OCI-LY1 (cell line): ENCODE measurements around the gene HS3ST4.

Experiments
- H2AFZ ChIP-seq: fragments of 200-600 bp; sonication (generic), shearing (Covaris generic); 2 replicates; pipeline ENCODE4 v1.6.0; 2014; ENCODE audit warnings: antibody characterized with exemption, mild to moderate bottlenecking, low read length
- H3F3A ChIP-seq: fragments of 200-600 bp; sonication (generic), shearing (Covaris generic); 2 replicates; pipeline ENCODE4 v1.6.0; 2014; ENCODE audit warnings: mild to moderate bottlenecking, antibody characterized with exemption, low read length, moderate library complexity; ENCODE audit not compliant: insufficient read depth
- H3K27ac ChIP-seq: fragments of 200-600 bp; sonication (generic); 2 replicates; pipeline ENCODE4 v1.5.1; 2014; ENCODE audit warnings: low read length, mixed run types, mild to moderate bottlenecking, low read depth; ENCODE audit not compliant: poor library complexity, severe bottlenecking
- H3K27me3 ChIP-seq: fragments of 200-600 bp; sonication (generic); 2 replicates; pipeline ENCODE4 v1.6.0; 2014; ENCODE audit warnings: antibody characterized with exemption, mild to moderate bottlenecking, low read length, moderate library complexity; ENCODE audit not compliant: insufficient read depth
- H3K36me3 ChIP-seq: fragments of 200-600 bp; sonication (generic); 2 replicates; pipeline ENCODE4 v1.6.1; 2014; ENCODE audit warnings: mild to moderate bottlenecking, antibody characterized with exemption, low read length, moderate library complexity, mixed read lengths; ENCODE audit not compliant: insufficient read depth
- H3K4me1 ChIP-seq: fragments of 200-600 bp; sonication (generic); 2 replicates; pipeline ENCODE4 v1.5.1; 2014; ENCODE audit warnings: mild to moderate bottlenecking, low read length, moderate library complexity; ENCODE audit not compliant: insufficient read depth, severe bottlenecking
- H3K4me2 ChIP-seq: fragments of 200-600 bp; sonication (generic), shearing (Covaris generic); 2 replicates; pipeline ENCODE4 v1.6.1; 2014; ENCODE audit warnings: low read length
- H3K4me3 ChIP-seq: fragments of 200-600 bp; sonication (generic); 2 replicates; pipeline ENCODE4 v1.5.1; 2014; ENCODE audit warnings: low read length, low read depth, mild to moderate bottlenecking, mixed read lengths; ENCODE audit not compliant: poor library complexity, severe bottlenecking
- H3K79me2 ChIP-seq: fragments of 200-600 bp; shearing (Covaris generic); 2 replicates; pipeline ENCODE4 v1.6.1; 2016; ENCODE audit warnings: mixed run types, low read length, mixed read lengths; ENCODE audit not compliant: insufficient read depth
- H3K9ac ChIP-seq: fragments of 200-600 bp; sonication (generic), shearing (Covaris generic); 2 replicates; pipeline ENCODE4 v1.6.1; 2014; ENCODE audit warnings: mild to moderate bottlenecking, low read length, mixed read lengths
- H3K9me2 ChIP-seq: fragments of 200-600 bp; sonication (generic), shearing (Covaris generic); 2 replicates; pipeline ENCODE4 v1.6.1; 2014; ENCODE audit warnings: low read depth, mild to moderate bottlenecking, low read length, mixed read lengths
- H3K9me3 ChIP-seq: fragments of 200-600 bp; shearing (Covaris generic); 2 replicates; pipeline ENCODE4 v1.6.1; 2014; ENCODE audit warnings: low read length, mixed read lengths
- H4K20me1 ChIP-seq: fragments of 200-600 bp; sonication (generic), shearing (Covaris generic); 2 replicates; pipeline ENCODE4 v1.6.0; 2016; ENCODE audit warnings: mild to moderate bottlenecking, low read length; ENCODE audit not compliant: insufficient read depth
- CTCF ChIP-seq: fragments of 200-600 bp; sonication (generic), shearing (Covaris generic); IDR thresholded peaks from 2 replicates; pipeline ENCODE4 v1.5.1; 2017; ENCODE audit warnings: mild to moderate bottlenecking, antibody characterized with exemption, low read length, moderate library complexity, mixed read lengths
- EZH2 ChIP-seq: fragments of 200-600 bp; sonication (generic), shearing (Covaris generic); IDR thresholded peaks from 2 replicates; pipeline ENCODE4 v1.8.0; 2017; ENCODE audit warnings: borderline replicate concordance, mixed run types, mild to moderate bottlenecking, antibody characterized with exemption, low read length, moderate library complexity, mixed read lengths

Gene HS3ST4

GRCh38 chr16:25832291-25832690, 140.5 kb downstream of the HS3ST4 start:
- no peak overlapping the region for H3K9ac ChIP-seq
- no peaks in the 10 kb centered on the region for H3K9me2 ChIP-seq
- H3K4me3 ChIP-seq = no peak overlapping the region
- no peaks in the 10 kb centered on the region for H3K36me3 ChIP-seq
- no peaks in the 10 kb centered on the region for H3K9me3 ChIP-seq
- H3K4me1 ChIP-seq = no peaks in the 10 kb centered on the region
- TF ChIP-seq EZH2 (no peak), CTCF (no peak)
- H3F3A ChIP-seq = no peaks in the 10 kb centered on the region
- H3K4me2 ChIP-seq = no peak overlapping the region
- H3K27me3 ChIP-seq = no peaks in the 10 kb centered on the region
- H2AFZ ChIP-seq = no peak overlapping the region
- H3K79me2 ChIP-seq = no peaks in the 10 kb centered on the region
- H3K27ac ChIP-seq = no peak overlapping the region
- H4K20me1 ChIP-seq = no peaks in the 10 kb centered on the region

DNA sequence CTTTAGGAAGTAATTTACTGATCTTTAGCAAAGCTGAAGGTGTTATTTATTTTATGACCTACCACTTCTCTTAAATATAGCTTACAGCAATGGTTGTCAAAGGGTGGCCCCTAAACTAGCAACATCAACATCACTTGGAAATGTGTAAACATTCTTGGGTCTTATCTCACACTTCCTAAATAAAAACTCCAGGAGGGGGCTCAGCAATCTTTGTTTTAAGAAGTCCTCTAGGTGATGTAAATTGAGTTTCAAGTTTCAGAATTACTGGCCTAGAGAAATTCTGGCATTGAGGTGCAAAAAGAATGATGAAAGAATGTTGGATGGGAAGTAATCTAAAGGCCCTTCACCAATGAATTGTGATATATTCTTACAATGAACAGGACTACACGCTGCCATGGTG, 142.3 kb downstream of the HS3ST4 start:
- no peaks in the 10 kb centered on the region for H3K36me3 ChIP-seq
- H3K9me3 ChIP-seq = no peaks in the 10 kb centered on the region
- no peaks in the 10 kb centered on the region for H3F3A ChIP-seq
- no peaks in the 10 kb centered on the region for H3K9me2 ChIP-seq
- H2AFZ ChIP-seq = no peak overlapping the region
- no peaks in the 10 kb centered on the region for H3K27me3 ChIP-seq
- no peaks in the 10 kb centered on the region for H3K79me2 ChIP-seq
- no peak overlapping the region for H3K4me2 ChIP-seq
- no peak overlapping the region for H3K9ac ChIP-seq
- no peaks in the 10 kb centered on the region for H4K20me1 ChIP-seq
- TF ChIP-seq CTCF (no peak), EZH2 (no peak)
- no peak overlapping the region for H3K27ac ChIP-seq
- no peaks in the 10 kb centered on the region for H3K4me1 ChIP-seq
- H3K4me3 ChIP-seq = no peak overlapping the region

DNA sequence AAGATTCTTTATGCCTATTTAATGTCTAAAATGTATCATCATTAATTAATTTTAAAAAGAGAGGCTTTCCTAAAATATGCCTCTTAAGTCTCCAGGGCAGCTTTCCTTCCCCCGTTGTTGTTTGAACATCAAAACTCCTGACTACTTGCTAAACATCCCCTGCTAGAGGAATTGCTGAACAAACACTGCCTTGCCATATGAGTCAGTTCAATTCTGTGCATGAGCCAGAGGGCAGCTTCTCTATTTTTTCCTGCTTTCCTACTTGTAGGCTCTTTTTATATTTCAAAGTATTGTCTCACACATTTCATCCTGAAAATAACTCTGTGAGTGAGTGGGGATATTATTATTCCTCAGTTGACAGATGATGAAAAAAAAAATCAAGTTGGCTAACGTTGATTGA, 143.4 kb downstream of the HS3ST4 start:
- no peak overlapping the region for H3K4me2 ChIP-seq
- H3K79me2 ChIP-seq = no peaks in the 10 kb centered on the region
- TF ChIP-seq CTCF (no peak), EZH2 (no peak)
- no peaks in the 10 kb centered on the region for H3K27me3 ChIP-seq
- no peaks in the 10 kb centered on the region for H3K36me3 ChIP-seq
- no peaks in the 10 kb centered on the region for H3K9me3 ChIP-seq
- H3K4me3 ChIP-seq = no peak overlapping the region
- no peaks in the 10 kb centered on the region for H4K20me1 ChIP-seq
- H3K4me1 ChIP-seq = no peaks in the 10 kb centered on the region
- no peaks in the 10 kb centered on the region for H3F3A ChIP-seq
- no peak overlapping the region for H3K27ac ChIP-seq
- H3K9ac ChIP-seq = no peak overlapping the region
- H3K9me2 ChIP-seq = no peaks in the 10 kb centered on the region
- H2AFZ ChIP-seq = no peak overlapping the region
